HepG2 (cell line): Measurements from ENCODE around the gene IRAK4. TPM values are rescaled to one million over a fixed set of nuclear protein-coding genes. Genes with fewer than 3 reads are reported as not detected.

Experiments
- ATAC-seq: fragments of 200-7000 bp; cut with Tn5 transposase; 3 replicates; pipeline ENCODE4 v1.9.1; 2020; ENCODE audit warnings: mild to moderate bottlenecking, moderate library complexity
- BruUV-seq: library from RNA; stranded (reverse); fragments of 400-500 nt; replicated peaks from 2 replicates; lab custom pipeline; 2021; lab: Mats Ljungman, UMichigan
- CTCF ChIA-PET: fragments of 300-600 bp; formaldehyde crosslinking; extraction: SDS; loops from one replicate; lab custom pipeline; 2021; ENCODE audit warnings: low total read pairs, inconsistent platforms, low intra/inter-chr PET ratio; lab: Yijun Ruan, JAX
- POLR2A ChIA-PET: fragments of 350-600 bp; sonication (Branson Sonifier 250); formaldehyde crosslinking; loops from one replicate; lab custom pipeline; 2020; ENCODE audit warnings: antibody characterized with exemption, inconsistent platforms; lab: Yijun Ruan, JAX
- DNase-seq: peaks from one replicate; pipeline ENCODE4 v3.0.0-alpha.2; 2015; ENCODE audit warnings: low spot score
- FAIRE-seq: peaks from 3 replicates; lab custom pipeline; 2011; peaks lifted over from hg19 to GRCh38; lab: Jason Lieb, UNC
- H2AFZ ChIP-seq: one replicate; pipeline ENCODE4 v1.6.1; 2011; ENCODE audit warnings: low read length, inconsistent platforms
- H3K27ac ChIP-seq: fragments of 300-600 bp; 3 replicates; pipeline ENCODE4 v1.8.0; 2011; ENCODE audit warnings: mixed run types, mild to moderate bottlenecking, mixed read lengths, low read length, inconsistent platforms; ENCODE audit not compliant: insufficient read depth; ENCODE audit errors: extremely low read length
- H3K27me3 ChIP-seq, 2 experiments: fragments of 200-600 bp in 1 of 2; 2 replicates in 1 of 2; 3 replicates in 1 of 2; pipeline versions ENCODE4 v1.6.0 to v1.8.0; 2011; ENCODE audit warnings: low read length in 2 of 2, mild to moderate bottlenecking in 2 of 2, moderate library complexity in 2 of 2, inconsistent platforms in 1 of 2; ENCODE audit not compliant: insufficient read depth in 2 of 2, control insufficient read depth in 1 of 2
- H3K36me3 ChIP-seq, 2 experiments: fragments of 200-600 bp in 1 of 2; replicated peaks in 1 of 2; 2 replicates in 1 of 2; 3 replicates in 1 of 2; pipeline versions ENCODE4 v1.5.1 to v1.8.0; 2011; ENCODE audit warnings: low read length in 2 of 2, inconsistent platforms in 1 of 2; ENCODE audit not compliant: insufficient read depth in 2 of 2, control insufficient read depth in 1 of 2
- H3K4me1 ChIP-seq: 2 replicates; pipeline ENCODE4 v1.5.1; 2012; ENCODE audit warnings: low read length, inconsistent platforms; ENCODE audit not compliant: insufficient read depth
- H3K4me2 ChIP-seq: 2 replicates; pipeline ENCODE4 v1.6.0; 2011; ENCODE audit warnings: low read depth, low read length, inconsistent platforms
- H3K4me3 ChIP-seq, 3 experiments: fragments of 200-600 bp in 1 of 3; sonication (generic), shearing (Covaris generic) in 1 of 3; replicated peaks in 1 of 3; 2 replicates each; pipeline ENCODE4 v1.5.1; 2011 to 2016; ENCODE audit warnings: low read length in 3 of 3, inconsistent platforms in 2 of 3, low read depth in 2 of 3, mild to moderate bottlenecking in 2 of 3, control low read depth in 1 of 3, mixed read lengths in 1 of 3; ENCODE audit not compliant: insufficient read depth in 1 of 3
- H3K79me2 ChIP-seq: one replicate; pipeline ENCODE4 v1.6.1; 2011; ENCODE audit warnings: low read length, inconsistent platforms; ENCODE audit not compliant: insufficient read depth
- H3K9ac ChIP-seq: 2 replicates; pipeline ENCODE4 v1.6.0; 2011; ENCODE audit warnings: mild to moderate bottlenecking, low read depth, low read length, inconsistent platforms; ENCODE audit not compliant: insufficient read depth
- H3K9me3 ChIP-seq: 2 replicates; pipeline ENCODE4 v1.5.1; 2012; ENCODE audit warnings: mild to moderate bottlenecking, low read length
- H4K20me1 ChIP-seq: 2 replicates; pipeline ENCODE4 v1.6.0; 2011; ENCODE audit warnings: inconsistent platforms, mild to moderate bottlenecking, low read length, moderate library complexity; ENCODE audit not compliant: insufficient read depth
- EHMT2 ChIP-seq: fragments of 200-600 bp; sonication (generic); IDR thresholded peaks from 2 replicates; pipeline ENCODE4 v1.7.0; 2017; ENCODE audit warnings: antibody characterized with exemption, low read depth, low read length, borderline replicate concordance
- IKZF1 ChIP-seq: fragments of 450-650 bp; IDR thresholded peaks from 2 replicates; pipeline ENCODE4 v1.7.1; 2016
- SNAI1 ChIP-seq: sonication (generic); formaldehyde crosslinking; IDR thresholded peaks from 2 replicates; pipeline ENCODE4 v1.5.0; 2020; ENCODE audit warnings: mild to moderate bottlenecking, missing genetic modification reagents, borderline replicate concordance
- SP140L ChIP-seq: sonication (generic); formaldehyde crosslinking; IDR thresholded peaks from 2 replicates; pipeline ENCODE4 v1.4.0; 2020; ENCODE audit warnings: missing genetic modification reagents, borderline replicate concordance
- ZC3H13 ChIP-seq: sonication (generic); formaldehyde crosslinking; IDR thresholded peaks from 2 replicates; pipeline ENCODE4 v1.8.1; 2023; ENCODE audit warnings: mild to moderate bottlenecking, missing genetic modification reagents, moderate library complexity
- ZNF230 ChIP-seq: sonication (generic); formaldehyde crosslinking; IDR thresholded peaks from 2 replicates; pipeline ENCODE4 v1.4.0; 2020; ENCODE audit warnings: mild to moderate bottlenecking, missing genetic modification reagents
- ZNF282 ChIP-seq: fragments of 450-650 bp; IDR thresholded peaks from 2 replicates; pipeline ENCODE4 v1.6.1; 2018; ENCODE audit not compliant: partially characterized antibody
- ZNF530 ChIP-seq: sonication (generic); formaldehyde crosslinking; IDR thresholded peaks from 2 replicates; pipeline ENCODE4 v1.5.0; 2020; ENCODE audit warnings: low read depth, mild to moderate bottlenecking, missing genetic modification reagents
- ZNF720 ChIP-seq: sonication (generic); formaldehyde crosslinking; IDR thresholded peaks from 2 replicates; pipeline ENCODE4 v1.4.0; 2020; ENCODE audit warnings: missing genetic modification reagents
- WGBS: methylation state at CpG from one replicate; pipeline ENCODE4 v1.1.6; 2017; ENCODE audit warnings: low lambda C conversion rate; 5-methylcytosine and 5-hydroxymethylcytosine counted together
- in situ Hi-C: cut with HindIII; loops from 2 replicates; pipeline ENCODE4 v1.10.0; 2017; ENCODE audit warnings: low pct_unique_long_range_greater_than_20kb; ENCODE audit not compliant: extremely low pct_ligation_motif_present
- intact Hi-C: fragments of 100-400 bp; cut with micrococcal nuclease; formaldehyde crosslinking; loops from one replicate; pipeline ENCODE4 v1.10.0; 2022; ENCODE audit not compliant: unreplicated experiment
- polyA plus RNA-seq, 8 experiments: library from polyadenylated mRNA; depleted of rRNA in 3 of 8; stranded (reverse) in 7 of 8; unstranded in 1 of 8; fragments of >200 nt; fragmentation: Illumina TruSeq in 4 of 8; extraction: Trizol in 4 of 8; gene quantifications; 2 replicates each; pipeline versions ENCODE4 v1.2.1 to v1.2.3, GENCODE V29; 2011 to 2016; ENCODE audit warnings: low read depth in 4 of 8, missing spikeins in 1 of 8, mixed read lengths in 1 of 8; ENCODE audit not compliant: insufficient read depth in 1 of 8
- total RNA-seq, 5 experiments: library from RNA; depleted of rRNA; stranded (reverse); fragments of >200 nt; fragmentation: Illumina TruSeq; extraction: Trizol; gene quantifications; 2 replicates each; pipeline ENCODE4 v1.2.3, GENCODE V29; 2016; ENCODE audit warnings: low read depth in 1 of 5
- TF ChIP-seq, protein P1 (sequence below): IDR thresholded peaks from 2 replicates; pipeline ENCODE4 v1.6.1; 2016

The IRAK4 gene
- total and polyA plus RNA-seq, 2 of the 13 experiments (the other 11 are each of a cell fraction or from before 2014, with no cell fraction given) = 6.6 to 7.1 TPM

GRCh38 chr12:43797561-43798217 lies 38.9 kb downstream of the IRAK4 start:
- Histone ChIP-seq H2AFZ (no peak overlapping the region), H3K4me3 (no peak overlapping the region), H3K4me2 (no peak overlapping the region), H4K20me1 (no peaks in the 10 kb centered on the region), H3K4me1 (peaks cover 13% of the 10 kb centered on the region), H3K36me3 (peaks cover 0 to 42% of the 10 kb centered on the region in 2 experiments; a peak in 4 of 5 replicates), H3K9me3 (no peaks in the 10 kb centered on the region), H3K79me2 (no peaks in the 10 kb centered on the region), H3K27ac (no peak overlapping the region), H3K9ac (no peak overlapping the region), H3K27me3 (no peaks in the 10 kb centered on the region; a peak in 1 of 5 replicates)
- ChIA-PET CTCF (no interaction called here), POLR2A (interaction anchor here (2.4 kb wide), 1 partner anchor 8 kb away, joined by 7 read pairs; the partner anchor contains the start of gene TWF1)
- in situ Hi-C loops (no loop called here), intact Hi-C loops (no loop called here)
- WGBS = 97% methylated on average over 4 of the region's 4 CpGs
- ATAC-seq (no peak), FAIRE-seq (no peak), DNase-seq (no peak)
- no peak for TF ChIP-seq ZC3H13 (CRISPR knock-in tag)
- no peak for TF ChIP-seq ZNF230
- TF ChIP-seq EHMT2 = no peak
- TF ChIP-seq IKZF1 = no peak
- no peak for TF ChIP-seq SP140L (CRISPR knock-in tag)
- no peak for TF ChIP-seq ZNF720 (CRISPR knock-in tag)
- TF ChIP-seq ZNF530 (CRISPR knock-in tag) = no peak
- no peak for TF ChIP-seq ZNF282
- TF ChIP-seq, protein P1, sequence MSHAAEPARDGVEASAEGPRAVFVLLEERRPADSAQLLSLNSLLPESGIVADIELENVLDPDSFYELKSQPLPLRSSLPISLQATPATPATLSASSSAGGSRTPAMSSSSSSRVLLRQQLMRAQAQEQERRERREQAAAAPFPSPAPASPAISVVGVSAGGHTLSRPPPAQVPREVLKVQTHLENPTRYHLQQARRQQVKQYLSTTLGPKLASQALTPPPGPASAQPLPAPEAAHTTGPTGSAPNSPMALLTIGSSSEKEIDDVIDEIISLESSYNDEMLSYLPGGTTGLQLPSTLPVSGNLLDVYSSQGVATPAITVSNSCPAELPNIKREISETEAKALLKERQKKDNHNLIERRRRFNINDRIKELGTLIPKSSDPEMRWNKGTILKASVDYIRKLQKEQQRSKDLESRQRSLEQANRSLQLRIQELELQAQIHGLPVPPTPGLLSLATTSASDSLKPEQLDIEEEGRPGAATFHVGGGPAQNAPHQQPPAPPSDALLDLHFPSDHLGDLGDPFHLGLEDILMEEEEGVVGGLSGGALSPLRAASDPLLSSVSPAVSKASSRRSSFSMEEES (CRISPR knock-in tag) = no peak
- TF ChIP-seq SNAI1 = no peak
- BruUV-seq = no TSS peak
